ENCODE measurements around the gene CD300C. TPM values are rescaled to one million over a fixed set of nuclear protein-coding genes. Genes with fewer than 3 reads are reported as not detected.
A peak's percentile ranks its signal among the peaks of the same experiment; 100 is the strongest.
"Not testable (repeated sequence)": the region's sequence is repeated elsewhere in the genome, so short reads cannot be mapped to it uniquely, and the experiment has no call there.

The CD300C gene
- total RNA-seq, 1 donor from 2014 or later, result not detected

- H3K27ac Mint-ChIP-seq, result no peak overlapping the region
- no peaks in the 10 kb centered on the region for H3K36me3 Mint-ChIP-seq
- no peak overlapping the region for H3K4me3 Mint-ChIP-seq
- H3K27me3 Mint-ChIP-seq (ENCODE audit: low read depth), result peaks cover 33% of the 10 kb centered on the region
- DNase-seq (ENCODE audit: low spot score in 2 of 2, unreplicated experiment in 2 of 2), result no peak
- TF ChIP-seq CTCF (IDR thresholded peaks at IDR 0.05; ENCODE audit: unreplicated experiment), result no peak
- peaks cover 17% of the 10 kb centered on the region for H3K9me3 Mint-ChIP-seq
- H3K4me1 Mint-ChIP-seq, result no peaks in the 10 kb centered on the region
These were observed 25.9 kb downstream of the CD300C start for GRCh38 chr17:74520016-74520434.

- peaks cover 28% of the 10 kb centered on the region for H3K9me3 Mint-ChIP-seq
- peaks cover 20% of the 10 kb centered on the region for H3K27me3 Mint-ChIP-seq (ENCODE audit: low read depth)
These were observed 27.4 kb downstream of the CD300C start for GRCh38 chr17:74518413-74518981.

GRCh38 chr17:74516561-74517328 is 29.2 kb downstream of the CD300C start:
- H3K4me3 Mint-ChIP-seq, result no peak overlapping the region
- H3K9me3 Mint-ChIP-seq, result peaks cover 28% of the 10 kb centered on the region
- TF ChIP-seq CTCF (IDR thresholded peaks at IDR 0.05; ENCODE audit: unreplicated experiment), result no peak
- no peak for DNase-seq (ENCODE audit: low spot score in 2 of 2, unreplicated experiment in 2 of 2)
- no peaks in the 10 kb centered on the region for H3K4me1 Mint-ChIP-seq
- H3K27ac Mint-ChIP-seq, result no peak overlapping the region
- H3K27me3 Mint-ChIP-seq (ENCODE audit: low read depth), result peaks cover 16% of the 10 kb centered on the region
- H3K36me3 Mint-ChIP-seq, result no peaks in the 10 kb centered on the region

More at GRCh38 chr17:74518413-74518981, 27.4 kb downstream of the CD300C start:
- not testable (repeated sequence) for H3K27ac Mint-ChIP-seq; H3K36me3 Mint-ChIP-seq; H3K4me3 Mint-ChIP-seq; H3K4me1 Mint-ChIP-seq; DNase-seq (ENCODE audit: low spot score in 2 of 2, unreplicated experiment in 2 of 2)

GRCh38 chr17:74515941-74516340 is 30.0 kb downstream of the CD300C start:
- no peak for TF ChIP-seq CTCF (IDR thresholded peaks at IDR 0.05; ENCODE audit: unreplicated experiment)
- Mint-ChIP-seq H3K9me3 (peaks cover 33% of the 10 kb centered on the region), H3K36me3 (no peaks in the 10 kb centered on the region), H3K4me3 (no peak overlapping the region), H3K27ac (no peak overlapping the region), H3K4me1 (no peaks in the 10 kb centered on the region), H3K27me3 (ENCODE audit: low read depth) (peaks cover 20% of the 10 kb centered on the region)
- DNase-seq (ENCODE audit: low spot score in 2 of 2, unreplicated experiment in 2 of 2), result no peak

- DNase-seq (ENCODE audit: low spot score in 2 of 2, unreplicated experiment in 2 of 2), result peak in 1 of 2 experiments; percentile 35
- Mint-ChIP-seq H3K36me3 (no peaks in the 10 kb centered on the region), H3K27me3 (ENCODE audit: low read depth) (peaks cover 21% of the 10 kb centered on the region), H3K9me3 (peaks cover 26% of the 10 kb centered on the region), H3K4me1 (no peaks in the 10 kb centered on the region), H3K27ac (peak overlapping the region; percentile 23), H3K4me3 (no peak overlapping the region)
- TF ChIP-seq CTCF (IDR thresholded peaks at IDR 0.05; ENCODE audit: unreplicated experiment), result no peak
These were observed 31.1 kb downstream of the CD300C start for GRCh38 chr17:74514632-74515334.

All from mesothelial cell of epicardium (in vitro differentiated cells).